VCaP (cell line): ENCODE measurements around the gene USP32.

Experiments used
- H3K27ac ChIP-seq: fragments of 450-650 bp; 2 replicates; pipeline ENCODE4 v1.5.1; 2017
- CTCF ChIP-seq: fragments of 450-650 bp; conservative IDR thresholded peaks from 2 replicates; pipeline ENCODE4 v1.5.1; 2017; ENCODE audit warnings: mild to moderate bottlenecking, moderate library complexity

USP32 gene

GRCh38 chr17:60249290-60249826 lies 142.6 kb downstream of the USP32 start:
- peak overlapping the region; percentile 70 for H3K27ac ChIP-seq
- no peak for TF ChIP-seq CTCF

- no peak for TF ChIP-seq CTCF
- H3K27ac ChIP-seq, result peak overlapping the region; percentile 70
These were observed 143.2 kb downstream of the USP32 start for GRCh38 chr17:60248618-60249289.

- no peak for TF ChIP-seq CTCF
- H3K27ac ChIP-seq, result 0 out of 2 replicates have a peak overlapping the region, but pooled peaks have one; percentile 70
These were observed 144.0 kb downstream of the USP32 start for GRCh38 chr17:60247836-60248461.

- no peak overlapping the region for H3K27ac ChIP-seq
These were observed 147.3 kb downstream of the USP32 start for GRCh38 chr17:60244656-60245055.

GRCh38 chr17:60240290-60240689 lies 151.6 kb downstream of the USP32 start:
- no peak for TF ChIP-seq CTCF
- H3K27ac ChIP-seq, result no peak overlapping the region

More at GRCh38 chr17:60244656-60245055, 147.3 kb downstream of the USP32 start:
- TF ChIP-seq CTCF, result no peak

GRCh38 chr17:60231691-60232090 lies 160.2 kb downstream of the USP32 start:
- TF ChIP-seq CTCF, result no peak
- H3K27ac ChIP-seq, result peak overlapping the region; percentile 14; the same call in 1 of the 2 replicates

GRCh38 chr17:60231234-60231633 lies 160.7 kb downstream of the USP32 start:
- H3K27ac ChIP-seq, result peak overlapping the region; percentile 14; the same call in 1 of the 2 replicates
- peak; percentile 77 for TF ChIP-seq CTCF
